Panc1 (cell line): ENCODE measurements around the gene CRB2. TPM values are rescaled to one million over a fixed set of nuclear protein-coding genes. Genes with fewer than 3 reads are reported as not detected.

Experiments
- ATAC-seq: fragments of 200-7000 bp; cut with Tn5 transposase; 2 replicates; pipeline ENCODE4 v1.9.1; 2020; ENCODE audit warnings: mild to moderate bottlenecking, moderate library complexity
- BruUV-seq: library from RNA; stranded (reverse); fragments of 400-500 nt; replicated peaks from 2 replicates; lab custom pipeline; 2021; lab: Mats Ljungman, UMichigan
- CTCF ChIA-PET: fragments of 300-600 bp; sonication (Branson Sonifier 250); formaldehyde crosslinking; loops from one replicate; lab custom pipeline; 2022; ENCODE audit warnings: antibody characterized with exemption; lab: Charles Lee
- POLR2A ChIA-PET: fragments of 300-600 bp; sonication (Branson Sonifier 250); formaldehyde crosslinking; loops from one replicate; lab custom pipeline; 2022; ENCODE audit warnings: antibody characterized with exemption; lab: Charles Lee
- DNase-seq: peaks from one replicate; pipeline ENCODE4 v3.0.0-alpha.2; 2010; ENCODE audit warnings: low read depth, low spot score
- H3K27ac ChIP-seq: 2 replicates; pipeline ENCODE4 v1.5.1; 2011; ENCODE audit warnings: mild to moderate bottlenecking, low read length, inconsistent platforms
- H3K27me3 ChIP-seq: fragments of 200-500 bp; sonication (Bioruptor generic); 2 replicates; pipeline ENCODE4 v1.6.0; 2014; ENCODE audit warnings: low read length, inconsistent platforms; ENCODE audit not compliant: control insufficient read depth, insufficient read depth
- H3K36me3 ChIP-seq: fragments of 200-500 bp; sonication (Bioruptor generic); 2 replicates; pipeline ENCODE4 v1.5.1; 2014; ENCODE audit warnings: inconsistent platforms, mild to moderate bottlenecking, low read length, moderate library complexity; ENCODE audit not compliant: control insufficient read depth, insufficient read depth
- H3K4me1 ChIP-seq: 2 replicates; pipeline ENCODE4 v1.5.1; 2011; ENCODE audit warnings: inconsistent platforms, mild to moderate bottlenecking, low read length, moderate library complexity; ENCODE audit not compliant: control insufficient read depth, insufficient read depth
- H3K4me3 ChIP-seq, 2 experiments: 2 replicates each; pipeline ENCODE4 v1.5.1; 2011 to 2012; ENCODE audit warnings: low read depth in 2 of 2, low read length in 2 of 2, mild to moderate bottlenecking in 2 of 2, inconsistent platforms in 1 of 2, moderate library complexity in 1 of 2
- H3K9me3 ChIP-seq: fragments of 200-500 bp; sonication (Bioruptor generic); 2 replicates; pipeline ENCODE4 v1.5.1; 2014; ENCODE audit warnings: low read depth, mild to moderate bottlenecking, inconsistent platforms, low read length, moderate library complexity; ENCODE audit not compliant: control insufficient read depth, insufficient read depth
- POLR2AphosphoS5 ChIP-seq: IDR thresholded peaks from 2 replicates; pipeline ENCODE4 v1.6.1; 2012; ENCODE audit warnings: mild to moderate bottlenecking, low read depth, low read length, moderate library complexity
- SIN3A ChIP-seq: IDR thresholded peaks from 2 replicates; pipeline ENCODE4 v1.6.1; 2012; ENCODE audit warnings: low read depth, mild to moderate bottlenecking, low read length, moderate library complexity, borderline replicate concordance; ENCODE audit not compliant: insufficient read depth
- TCF7L2 ChIP-seq: IDR thresholded peaks from 2 replicates; pipeline ENCODE4 v1.6.1; 2011; ENCODE audit warnings: mild to moderate bottlenecking, low read depth, low read length, inconsistent platforms
- in situ Hi-C: cut with HindIII; loops from 2 replicates; pipeline ENCODE4 v1.10.0; 2016; ENCODE audit warnings: low sequenced_read_pairs, low pct_unique_long_range_greater_than_20kb
- intact Hi-C: fragments of 100-400 bp; cut with micrococcal nuclease; formaldehyde crosslinking; loops from one replicate; pipeline ENCODE4 v1.10.0; 2022; ENCODE audit not compliant: unreplicated experiment
- total RNA-seq: library from RNA; stranded (reverse); gene quantifications from one replicate; pipeline ENCODE4 v1.2.1, GENCODE V29; 2021; ENCODE audit not compliant: unreplicated experiment
- TF ChIP-seq, protein P1 (sequence below): fragments of 450-650 bp; IDR thresholded peaks from 2 replicates; pipeline ENCODE4 v1.5.1; 2017; ENCODE audit warnings: mild to moderate bottlenecking
- TF ChIP-seq, protein P2 (sequence below), 2 experiments: IDR thresholded peaks; 2 replicates each; pipeline ENCODE4 v1.6.1; 2011 to 2012; ENCODE audit warnings: low read depth in 2 of 2, control low read depth in 1 of 2, low read length in 1 of 2, mild to moderate bottlenecking in 1 of 2, moderate library complexity in 1 of 2; ENCODE audit not compliant: insufficient read depth in 1 of 2

The CRB2 gene
- total RNA-seq, 1 experiment from 2014 or later = 0.05 TPM

DNA sequence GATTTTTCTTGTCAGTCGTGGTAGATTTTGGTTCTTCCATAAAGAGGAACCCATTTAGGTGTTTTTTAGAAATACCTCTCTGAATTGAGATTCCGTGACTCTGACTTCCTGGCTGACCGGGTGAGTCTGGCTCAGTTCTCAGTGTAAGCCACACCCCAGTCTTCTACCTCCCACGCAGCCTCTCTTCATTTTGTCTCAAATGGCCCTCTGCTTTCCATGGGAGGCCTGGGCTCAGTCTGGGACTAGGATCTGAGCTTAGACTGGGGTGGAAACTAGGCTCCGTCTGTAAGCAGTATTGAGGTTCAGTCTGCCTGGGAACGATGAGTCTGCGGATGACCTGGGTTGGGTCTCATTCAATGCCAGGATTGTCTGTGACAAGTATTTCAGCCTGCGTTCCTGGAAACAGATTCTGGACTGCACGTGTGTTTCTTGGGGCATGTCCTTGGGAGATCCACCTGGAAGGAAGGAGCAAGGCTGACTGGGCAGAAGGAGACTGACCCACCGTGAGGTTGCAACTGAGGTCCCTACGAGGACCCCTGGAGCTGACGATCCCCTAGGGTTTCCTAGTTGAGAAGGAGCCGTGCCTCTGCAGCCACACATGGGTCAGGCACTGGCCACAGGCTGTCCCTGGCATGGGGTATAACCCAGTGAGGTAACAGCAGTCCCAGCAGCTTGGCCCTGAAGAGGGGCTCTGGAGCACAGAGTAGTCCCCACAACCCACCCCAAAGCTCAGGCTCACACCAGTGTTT is 12.4 kb upstream of the CRB2 start:
- intact Hi-C loops (no loop called here), in situ Hi-C loops (no loop called here)
- ChIA-PET CTCF (no interaction called here), POLR2A (no interaction called here)
- Histone ChIP-seq H3K4me3 (no peak overlapping the region), H3K4me1 (no peaks in the 10 kb centered on the region), H3K27ac (no peak overlapping the region), H3K36me3 (no peaks in the 10 kb centered on the region), H3K9me3 (no peaks in the 10 kb centered on the region), H3K27me3 (no peaks in the 10 kb centered on the region)
- TF ChIP-seq, protein P1, sequence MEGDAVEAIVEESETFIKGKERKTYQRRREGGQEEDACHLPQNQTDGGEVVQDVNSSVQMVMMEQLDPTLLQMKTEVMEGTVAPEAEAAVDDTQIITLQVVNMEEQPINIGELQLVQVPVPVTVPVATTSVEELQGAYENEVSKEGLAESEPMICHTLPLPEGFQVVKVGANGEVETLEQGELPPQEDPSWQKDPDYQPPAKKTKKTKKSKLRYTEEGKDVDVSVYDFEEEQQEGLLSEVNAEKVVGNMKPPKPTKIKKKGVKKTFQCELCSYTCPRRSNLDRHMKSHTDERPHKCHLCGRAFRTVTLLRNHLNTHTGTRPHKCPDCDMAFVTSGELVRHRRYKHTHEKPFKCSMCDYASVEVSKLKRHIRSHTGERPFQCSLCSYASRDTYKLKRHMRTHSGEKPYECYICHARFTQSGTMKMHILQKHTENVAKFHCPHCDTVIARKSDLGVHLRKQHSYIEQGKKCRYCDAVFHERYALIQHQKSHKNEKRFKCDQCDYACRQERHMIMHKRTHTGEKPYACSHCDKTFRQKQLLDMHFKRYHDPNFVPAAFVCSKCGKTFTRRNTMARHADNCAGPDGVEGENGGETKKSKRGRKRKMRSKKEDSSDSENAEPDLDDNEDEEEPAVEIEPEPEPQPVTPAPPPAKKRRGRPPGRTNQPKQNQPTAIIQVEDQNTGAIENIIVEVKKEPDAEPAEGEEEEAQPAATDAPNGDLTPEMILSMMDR = no peak
- TF ChIP-seq SIN3A (no peak), POLR2AphosphoS5 (no peak), TCF7L2 (no peak)
- TF ChIP-seq, protein P2, sequence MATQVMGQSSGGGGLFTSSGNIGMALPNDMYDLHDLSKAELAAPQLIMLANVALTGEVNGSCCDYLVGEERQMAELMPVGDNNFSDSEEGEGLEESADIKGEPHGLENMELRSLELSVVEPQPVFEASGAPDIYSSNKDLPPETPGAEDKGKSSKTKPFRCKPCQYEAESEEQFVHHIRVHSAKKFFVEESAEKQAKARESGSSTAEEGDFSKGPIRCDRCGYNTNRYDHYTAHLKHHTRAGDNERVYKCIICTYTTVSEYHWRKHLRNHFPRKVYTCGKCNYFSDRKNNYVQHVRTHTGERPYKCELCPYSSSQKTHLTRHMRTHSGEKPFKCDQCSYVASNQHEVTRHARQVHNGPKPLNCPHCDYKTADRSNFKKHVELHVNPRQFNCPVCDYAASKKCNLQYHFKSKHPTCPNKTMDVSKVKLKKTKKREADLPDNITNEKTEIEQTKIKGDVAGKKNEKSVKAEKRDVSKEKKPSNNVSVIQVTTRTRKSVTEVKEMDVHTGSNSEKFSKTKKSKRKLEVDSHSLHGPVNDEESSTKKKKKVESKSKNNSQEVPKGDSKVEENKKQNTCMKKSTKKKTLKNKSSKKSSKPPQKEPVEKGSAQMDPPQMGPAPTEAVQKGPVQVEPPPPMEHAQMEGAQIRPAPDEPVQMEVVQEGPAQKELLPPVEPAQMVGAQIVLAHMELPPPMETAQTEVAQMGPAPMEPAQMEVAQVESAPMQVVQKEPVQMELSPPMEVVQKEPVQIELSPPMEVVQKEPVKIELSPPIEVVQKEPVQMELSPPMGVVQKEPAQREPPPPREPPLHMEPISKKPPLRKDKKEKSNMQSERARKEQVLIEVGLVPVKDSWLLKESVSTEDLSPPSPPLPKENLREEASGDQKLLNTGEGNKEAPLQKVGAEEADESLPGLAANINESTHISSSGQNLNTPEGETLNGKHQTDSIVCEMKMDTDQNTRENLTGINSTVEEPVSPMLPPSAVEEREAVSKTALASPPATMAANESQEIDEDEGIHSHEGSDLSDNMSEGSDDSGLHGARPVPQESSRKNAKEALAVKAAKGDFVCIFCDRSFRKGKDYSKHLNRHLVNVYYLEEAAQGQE (IDR thresholded peaks at IDR 0.05; ENCODE audit: insufficient read depth in 1 of 2, low read depth in 2 of 2, low read length in 1 of 2) = no peak
- ATAC-seq (no peak), DNase-seq (no peak)
- BruUV-seq = no TSS peak

DNA sequence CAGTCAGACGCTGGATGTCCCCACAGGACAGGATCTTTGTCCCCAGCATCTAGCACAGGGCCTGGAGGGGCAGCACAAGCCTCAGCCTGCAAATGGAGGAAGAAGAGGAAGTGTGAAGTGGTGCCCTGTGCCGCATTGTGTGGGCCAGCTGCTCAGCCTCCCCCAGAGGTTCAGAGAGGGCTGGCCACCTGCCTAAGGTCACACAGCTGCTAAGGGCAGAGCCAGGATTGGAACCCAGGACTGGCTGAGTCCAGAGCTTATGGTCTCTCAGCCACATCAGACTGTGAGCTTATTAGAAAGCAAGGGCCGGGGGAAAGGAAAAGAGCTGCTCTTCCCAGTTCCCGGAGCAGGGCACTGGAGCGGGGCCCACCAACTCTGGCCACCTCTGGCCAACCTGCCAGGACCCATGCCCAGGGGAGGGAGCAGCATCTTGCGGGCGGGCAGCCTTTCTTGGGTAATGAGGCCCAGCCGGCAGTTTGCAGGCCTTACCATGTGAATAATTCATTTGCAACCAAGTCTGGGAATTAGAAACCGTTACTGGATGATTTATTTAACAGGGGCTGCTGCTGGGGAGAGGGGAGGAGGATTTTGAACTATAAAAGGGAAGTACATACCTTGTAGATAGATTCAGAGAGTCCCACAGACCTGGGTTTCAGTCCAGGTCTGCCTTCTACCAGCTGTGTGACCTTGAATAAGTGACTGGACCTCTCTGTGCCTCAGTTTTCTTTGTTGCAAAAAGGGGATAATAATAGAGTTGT is 11.6 kb upstream of the CRB2 start:
- TF ChIP-seq, protein P1 = no peak
- TF ChIP-seq, protein P2 (IDR thresholded peaks at IDR 0.05; ENCODE audit: insufficient read depth in 1 of 2, low read depth in 2 of 2, low read length in 1 of 2) = no peak
- TF ChIP-seq SIN3A = no peak
- no peak for TF ChIP-seq TCF7L2
- TF ChIP-seq POLR2AphosphoS5 = no peak
- no peak for ATAC-seq
- POLR2A ChIA-PET = no interaction called here
- H3K27me3 ChIP-seq = no peaks in the 10 kb centered on the region
- H3K36me3 ChIP-seq = no peaks in the 10 kb centered on the region
- no peak for DNase-seq
- in situ Hi-C loops = no loop called here
- H3K4me3 ChIP-seq = no peak overlapping the region
- H3K27ac ChIP-seq = no peak overlapping the region
- no TSS peak for BruUV-seq
- intact Hi-C loops = no loop called here
- no peaks in the 10 kb centered on the region for H3K9me3 ChIP-seq
- CTCF ChIA-PET = no interaction called here
- H3K4me1 ChIP-seq = no peaks in the 10 kb centered on the region
